Thyroid gland (tissue), 4 donors: ENCODE results near the gene RUVBL1.

Experiments
- POLR2A ChIP-seq, 2 donors: fragments of 450-650 bp; IDR thresholded peaks; one replicate each; pipeline ENCODE4 v1.6.1; 2017; ENCODE audit warnings: antibody characterized with exemption in 2 of 2, mild to moderate bottlenecking in 2 of 2, moderate library complexity in 1 of 2
- TF ChIP-seq, protein P1 (sequence below), 6 experiments: fragments of 200-600 bp in 3 of 6; fragments of 450-650 bp in 3 of 6; sonication (generic) in 3 of 6; IDR thresholded peaks; one replicate each; pipeline ENCODE4 v1.5.1; 2016 to 2019; ENCODE audit warnings: antibody characterized with exemption in 6 of 6, mild to moderate bottlenecking in 2 of 6, inconsistent platforms in 1 of 6, moderate library complexity in 1 of 6

GRCh38 chr3:128095222-128095703 lies 28.3 kb downstream of the RUVBL1 start:
- TF ChIP-seq, protein P1, sequence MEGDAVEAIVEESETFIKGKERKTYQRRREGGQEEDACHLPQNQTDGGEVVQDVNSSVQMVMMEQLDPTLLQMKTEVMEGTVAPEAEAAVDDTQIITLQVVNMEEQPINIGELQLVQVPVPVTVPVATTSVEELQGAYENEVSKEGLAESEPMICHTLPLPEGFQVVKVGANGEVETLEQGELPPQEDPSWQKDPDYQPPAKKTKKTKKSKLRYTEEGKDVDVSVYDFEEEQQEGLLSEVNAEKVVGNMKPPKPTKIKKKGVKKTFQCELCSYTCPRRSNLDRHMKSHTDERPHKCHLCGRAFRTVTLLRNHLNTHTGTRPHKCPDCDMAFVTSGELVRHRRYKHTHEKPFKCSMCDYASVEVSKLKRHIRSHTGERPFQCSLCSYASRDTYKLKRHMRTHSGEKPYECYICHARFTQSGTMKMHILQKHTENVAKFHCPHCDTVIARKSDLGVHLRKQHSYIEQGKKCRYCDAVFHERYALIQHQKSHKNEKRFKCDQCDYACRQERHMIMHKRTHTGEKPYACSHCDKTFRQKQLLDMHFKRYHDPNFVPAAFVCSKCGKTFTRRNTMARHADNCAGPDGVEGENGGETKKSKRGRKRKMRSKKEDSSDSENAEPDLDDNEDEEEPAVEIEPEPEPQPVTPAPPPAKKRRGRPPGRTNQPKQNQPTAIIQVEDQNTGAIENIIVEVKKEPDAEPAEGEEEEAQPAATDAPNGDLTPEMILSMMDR (IDR thresholded peaks at IDR 0.05): peak; percentile 28 to 79 (median 59)
- TF ChIP-seq POLR2A (IDR thresholded peaks at IDR 0.05): no peak
